ENCODE results near the gene TEAD3.

The TEAD3 gene

DNA sequence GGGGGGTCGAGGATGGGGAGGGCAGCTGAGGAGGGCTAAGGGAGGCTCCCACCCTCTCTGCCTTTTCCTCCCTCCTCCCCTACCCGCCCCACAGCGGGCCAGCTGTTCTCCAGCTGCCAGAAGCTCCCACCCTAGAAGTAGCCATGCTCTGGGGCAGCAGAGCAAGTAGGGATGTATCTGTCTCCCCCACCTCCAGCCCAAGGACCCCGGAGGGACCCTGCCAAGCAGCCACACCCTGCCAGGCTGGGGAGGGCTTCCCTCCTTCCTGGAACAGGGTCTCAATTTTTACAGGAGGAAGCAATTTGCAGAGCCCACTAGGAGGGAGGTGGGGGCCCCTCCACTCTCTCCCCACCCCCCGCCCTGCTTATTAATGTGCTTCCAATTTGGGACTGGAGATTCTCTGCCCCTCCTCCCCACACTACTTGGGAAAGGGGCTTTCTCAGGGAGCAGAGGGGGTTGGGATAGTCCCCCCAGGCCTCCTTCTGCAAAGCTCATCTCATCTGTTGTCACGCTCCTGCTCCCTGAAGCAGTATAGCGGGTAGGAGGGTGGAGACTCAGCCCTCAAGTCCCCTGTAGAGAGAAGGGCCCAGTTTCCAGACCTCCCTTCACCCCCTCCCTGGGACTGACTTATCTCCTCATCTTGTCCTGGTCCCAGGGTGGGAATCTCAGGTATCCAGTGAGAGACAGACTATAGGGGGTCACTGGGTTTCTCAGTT, 4.5 kb downstream of the TEAD3 start:
- DNase-seq (ENCODE audit: low read depth) = no peak

DNA sequence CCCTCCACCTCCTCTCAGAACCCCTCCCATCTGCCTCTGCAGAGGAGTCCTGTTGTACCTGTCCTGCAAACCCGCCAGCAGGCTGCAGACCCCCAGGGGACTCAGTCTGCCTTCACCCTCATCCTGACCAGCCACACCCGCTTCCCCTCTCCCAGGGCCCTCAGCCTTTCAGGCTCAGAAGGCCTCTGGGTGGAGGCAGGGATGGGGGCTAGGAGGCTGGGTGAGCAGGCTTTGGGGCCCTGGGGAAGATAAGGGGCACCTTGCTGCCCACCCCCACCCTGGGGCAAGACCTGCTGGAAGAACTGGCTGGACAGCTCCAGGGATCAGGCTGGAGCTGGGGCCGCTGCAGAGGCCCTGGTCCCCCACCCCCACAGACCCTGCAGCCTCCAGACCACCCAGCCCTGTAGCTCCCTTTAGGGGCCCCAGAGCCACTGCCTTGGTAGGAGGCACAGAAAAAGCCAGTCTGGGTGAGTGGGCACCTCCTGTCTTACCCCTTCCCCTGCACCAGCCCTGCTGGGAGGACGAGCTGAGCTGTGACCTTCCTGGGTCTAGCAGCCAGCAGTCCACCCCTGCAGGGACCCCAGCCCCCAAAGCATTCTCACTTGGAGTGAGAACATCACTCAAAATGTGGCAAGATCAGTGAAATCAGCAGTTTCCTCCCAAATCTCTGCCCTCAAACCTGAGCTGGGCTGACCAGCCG, 5.2 kb downstream of the TEAD3 start:
- no peak for DNase-seq (ENCODE audit: low read depth)

DNA sequence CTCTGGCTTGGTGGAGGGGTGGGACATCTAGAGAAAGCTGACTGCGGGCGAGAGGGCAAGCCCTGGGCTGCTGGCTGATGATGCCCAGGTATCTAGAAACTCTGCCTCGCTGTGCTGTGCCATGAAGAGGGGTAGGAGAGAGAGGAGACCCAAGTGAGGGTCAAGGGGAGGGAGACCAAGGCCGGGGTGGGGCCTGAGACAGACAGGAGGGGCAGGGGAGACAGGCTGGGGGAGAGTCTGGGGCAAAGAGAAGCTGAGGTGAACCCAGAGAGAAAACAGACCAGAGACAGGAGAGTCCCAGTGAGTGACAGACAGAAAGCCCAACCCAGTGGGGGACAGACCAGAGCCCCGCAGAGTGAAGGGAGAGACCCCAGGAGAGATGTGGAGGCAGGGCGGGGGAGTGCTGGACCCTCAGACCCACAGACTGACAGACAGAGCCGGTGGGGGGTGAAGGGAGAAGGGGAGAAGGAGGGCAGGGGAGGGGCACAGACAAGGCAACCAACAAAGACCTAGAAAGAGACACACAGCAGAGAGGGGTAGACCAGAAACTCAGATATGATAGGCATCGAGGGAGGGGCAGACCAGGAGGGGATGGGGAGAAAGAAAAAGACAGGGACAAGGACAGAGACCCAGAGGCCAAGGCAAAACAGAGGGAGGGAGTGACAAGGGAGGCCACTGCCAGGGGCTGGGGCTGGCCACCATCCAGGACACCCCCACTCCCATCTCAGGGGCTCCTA, 5.9 kb downstream of the TEAD3 start:
- DNase-seq (ENCODE audit: low read depth) = no peak

DNA sequence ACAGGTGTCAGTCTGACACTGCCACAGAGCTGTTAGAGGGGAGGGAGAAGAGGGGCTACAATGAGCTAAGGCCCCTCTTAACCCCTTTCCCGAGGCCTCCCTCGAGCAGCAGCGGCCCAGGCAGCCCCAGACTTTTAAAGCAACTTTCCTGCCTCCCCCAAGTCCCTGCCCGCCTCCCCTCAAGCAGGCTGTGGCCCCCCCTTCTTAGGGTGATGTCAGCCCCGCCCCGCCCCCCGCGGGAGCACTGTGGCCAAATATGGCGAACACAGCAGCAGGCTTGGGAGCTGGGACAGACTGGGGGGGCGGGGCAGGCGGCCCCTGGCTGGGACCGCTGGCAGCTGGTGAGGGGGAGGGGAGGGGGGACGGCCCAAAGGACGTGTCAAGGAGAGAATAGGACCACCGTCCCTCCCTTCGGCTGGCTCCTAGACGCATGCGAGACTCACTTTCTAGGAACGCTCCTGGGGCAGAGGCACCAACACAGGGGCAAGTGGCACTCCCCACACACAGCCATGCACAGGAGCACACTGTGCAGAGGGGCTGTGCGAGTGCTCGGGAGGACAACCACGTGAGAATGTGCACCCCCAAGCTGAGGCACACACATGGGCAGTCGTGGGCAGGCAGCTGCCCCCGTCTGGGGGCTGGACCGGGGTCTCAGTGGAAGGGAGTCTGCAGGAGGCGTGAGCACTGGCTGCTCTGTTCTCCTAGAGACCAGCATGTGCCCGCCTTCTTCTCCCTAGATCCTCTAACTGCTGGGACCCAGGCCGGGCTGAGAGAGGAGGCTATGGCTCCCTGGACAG, 6.7 kb downstream of the TEAD3 start:
- DNase-seq (ENCODE audit: low read depth) = no peak

DNA sequence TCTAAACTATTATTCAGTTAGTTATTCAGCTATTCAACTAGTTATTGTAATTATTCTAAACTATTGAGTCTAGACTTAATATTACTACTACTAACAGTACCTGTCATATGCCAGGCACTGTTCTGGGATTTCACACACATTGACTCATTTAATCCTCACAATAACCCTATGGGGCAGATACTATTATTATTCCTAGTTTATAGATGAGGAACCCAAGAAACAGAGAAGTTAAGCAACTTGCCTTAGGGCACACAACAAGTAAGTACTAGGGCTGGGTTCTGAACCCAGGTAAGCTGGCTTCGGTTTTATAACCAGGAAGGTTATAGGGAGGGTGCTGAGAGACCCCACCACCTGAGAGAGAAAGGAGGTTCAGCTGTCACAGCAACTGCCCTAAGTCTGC, 7.8 kb downstream of the TEAD3 start:
- no peak for DNase-seq (ENCODE audit: low read depth)

DNA sequence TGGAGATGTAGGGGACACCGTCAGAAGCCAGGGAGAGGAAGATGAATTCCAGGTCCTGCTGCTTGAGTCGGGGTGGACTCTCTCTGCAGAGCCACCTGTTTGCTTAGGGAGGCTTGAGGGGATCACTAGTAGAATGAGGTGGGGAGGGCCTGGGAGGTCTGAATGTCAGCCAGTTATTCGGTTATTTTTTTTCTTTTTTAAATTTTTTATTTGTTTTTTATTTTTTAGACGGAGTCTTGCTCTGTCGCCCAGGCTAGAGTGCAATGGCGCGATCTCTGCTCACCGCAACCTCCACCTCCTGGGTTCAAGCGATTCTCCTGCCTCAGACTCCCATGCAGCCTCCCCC, 8.4 kb downstream of the TEAD3 start:
- no peak for DNase-seq (ENCODE audit: low read depth)

DNA sequence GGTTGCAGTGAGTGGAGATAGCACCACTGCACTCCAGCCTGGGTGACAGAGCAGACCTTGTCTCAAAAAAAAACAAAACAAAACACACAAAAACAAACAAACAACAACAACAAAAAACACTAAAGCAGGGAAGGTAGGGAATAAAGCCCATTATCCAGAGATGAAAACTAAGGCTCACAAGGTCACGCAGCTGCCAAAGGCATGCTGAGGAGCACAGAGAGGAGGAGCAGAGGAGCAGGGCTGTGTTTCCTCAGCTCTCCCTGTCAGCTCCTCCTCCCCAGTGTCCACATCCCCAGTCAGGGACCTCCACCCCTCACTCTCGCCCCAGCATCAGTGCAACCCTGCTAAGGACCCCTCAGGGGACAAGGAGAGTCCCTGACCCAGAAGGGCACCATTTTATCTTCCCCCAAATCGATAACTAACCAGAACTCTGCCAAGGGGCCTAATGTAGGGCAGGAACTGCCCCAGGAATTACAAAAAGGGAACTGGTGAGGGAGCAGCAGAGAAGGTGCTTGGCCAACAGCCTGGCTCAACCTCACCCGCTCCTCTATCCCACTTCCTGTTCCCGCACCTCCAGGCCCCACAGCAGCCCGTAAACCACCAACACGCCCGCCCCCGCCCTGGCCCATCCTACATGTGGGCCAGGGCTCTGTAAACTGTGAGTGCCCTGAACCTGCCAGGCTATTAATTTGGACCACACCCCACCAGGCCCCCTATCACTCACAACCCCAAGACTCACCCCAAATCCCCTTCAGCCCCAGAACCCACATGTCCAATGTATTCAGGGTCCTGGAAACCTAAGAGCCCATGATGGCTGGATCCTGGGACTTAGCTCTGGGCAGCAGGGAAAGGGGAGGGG, 9.0 kb downstream of the TEAD3 start:
- DNase-seq (ENCODE audit: low read depth) = no peak

DNA sequence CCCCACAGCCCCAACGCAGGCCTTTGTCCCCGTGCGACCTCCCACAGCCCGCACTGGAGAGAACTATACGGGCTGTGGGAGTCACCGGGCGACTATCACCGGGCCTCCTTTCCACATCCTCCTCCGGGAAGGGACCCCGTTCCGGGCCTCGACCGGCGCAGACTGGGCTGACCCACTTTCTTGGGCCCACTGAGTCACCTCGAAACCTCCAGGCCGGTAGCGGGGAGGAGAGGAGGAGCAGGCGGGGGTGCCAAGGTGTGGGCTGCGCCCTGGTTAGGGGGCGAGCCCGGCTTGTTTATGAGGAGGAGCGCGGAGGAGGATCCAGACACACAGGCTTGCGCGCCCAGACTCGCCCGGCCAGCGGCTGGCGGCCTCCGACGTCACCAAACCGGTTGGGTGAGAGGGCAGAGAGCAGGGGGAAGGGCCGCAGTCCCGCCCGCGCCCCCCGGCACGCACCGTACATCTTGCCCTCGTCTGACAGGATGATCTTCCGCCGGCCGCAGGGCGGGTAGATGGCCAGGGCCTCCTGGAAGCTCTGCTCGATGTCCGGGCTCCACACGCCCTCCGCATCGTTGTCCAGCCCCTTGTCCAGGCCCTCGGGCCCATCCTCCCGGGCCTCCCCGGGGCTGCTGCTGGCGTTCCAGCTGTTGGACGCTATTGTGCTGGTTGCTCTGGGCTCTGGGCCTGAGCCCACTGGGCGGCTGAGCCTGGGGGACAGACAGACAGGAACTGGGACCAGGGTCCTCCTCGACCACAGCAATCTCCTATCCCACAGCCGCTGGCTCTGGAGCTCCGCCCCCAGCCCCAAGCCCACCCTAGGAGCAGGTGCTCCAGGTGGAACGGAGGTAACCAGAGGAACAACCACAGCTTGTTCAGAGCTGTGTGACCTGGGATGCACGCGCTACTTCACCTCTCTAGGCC, 10.6 kb downstream of the TEAD3 start:
- no peak for DNase-seq (ENCODE audit: low read depth)

DNA sequence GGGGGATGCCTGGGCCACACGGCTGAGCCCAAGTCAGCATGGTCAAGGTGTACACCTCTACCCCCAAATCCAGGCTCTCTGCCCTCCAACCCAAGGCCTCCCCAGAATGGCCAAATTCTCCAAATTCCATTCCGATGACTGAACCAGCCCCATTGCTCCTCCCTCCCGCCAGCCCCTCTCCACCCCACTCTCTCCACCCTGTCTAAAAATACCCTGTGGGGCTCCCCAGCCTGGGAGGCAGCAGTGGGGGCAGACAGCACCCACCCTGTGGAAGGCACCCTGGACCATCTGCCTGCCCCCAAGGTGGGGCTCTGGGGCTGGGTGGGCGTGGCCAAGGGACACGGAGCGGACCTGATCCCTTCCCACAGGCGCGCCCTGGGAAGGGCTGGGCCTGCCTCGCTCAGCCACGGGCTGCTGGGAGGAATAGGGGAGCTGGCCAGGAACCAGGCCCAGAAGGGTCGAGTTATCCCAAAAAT, 11.4 kb downstream of the TEAD3 start:
- DNase-seq (ENCODE audit: low read depth) = no peak

DNA sequence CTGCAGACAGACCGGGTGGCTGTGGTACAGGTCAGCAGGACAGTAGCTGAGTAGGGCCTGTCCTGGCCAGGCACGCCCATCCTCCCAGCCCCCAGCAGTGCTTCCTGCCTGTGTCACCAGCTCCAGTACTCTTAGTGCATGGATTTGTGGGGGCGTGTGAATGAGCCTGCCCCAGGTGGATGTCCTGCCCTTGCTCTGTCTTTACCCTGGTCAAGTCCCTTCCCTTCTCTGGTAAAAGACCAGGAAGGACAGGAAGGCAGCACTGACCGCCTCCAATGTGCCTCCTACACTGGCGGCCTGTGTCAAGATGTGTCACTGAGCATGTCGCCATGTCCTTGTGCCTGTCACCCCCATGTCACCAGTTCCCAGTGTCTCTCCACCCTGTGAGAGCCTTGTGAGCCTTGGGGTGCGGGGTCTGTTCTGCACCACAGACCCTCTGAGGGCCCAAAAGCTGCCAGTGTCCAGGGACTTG, 11.9 kb downstream of the TEAD3 start:
- no peak for DNase-seq (ENCODE audit: low read depth)

DNA sequence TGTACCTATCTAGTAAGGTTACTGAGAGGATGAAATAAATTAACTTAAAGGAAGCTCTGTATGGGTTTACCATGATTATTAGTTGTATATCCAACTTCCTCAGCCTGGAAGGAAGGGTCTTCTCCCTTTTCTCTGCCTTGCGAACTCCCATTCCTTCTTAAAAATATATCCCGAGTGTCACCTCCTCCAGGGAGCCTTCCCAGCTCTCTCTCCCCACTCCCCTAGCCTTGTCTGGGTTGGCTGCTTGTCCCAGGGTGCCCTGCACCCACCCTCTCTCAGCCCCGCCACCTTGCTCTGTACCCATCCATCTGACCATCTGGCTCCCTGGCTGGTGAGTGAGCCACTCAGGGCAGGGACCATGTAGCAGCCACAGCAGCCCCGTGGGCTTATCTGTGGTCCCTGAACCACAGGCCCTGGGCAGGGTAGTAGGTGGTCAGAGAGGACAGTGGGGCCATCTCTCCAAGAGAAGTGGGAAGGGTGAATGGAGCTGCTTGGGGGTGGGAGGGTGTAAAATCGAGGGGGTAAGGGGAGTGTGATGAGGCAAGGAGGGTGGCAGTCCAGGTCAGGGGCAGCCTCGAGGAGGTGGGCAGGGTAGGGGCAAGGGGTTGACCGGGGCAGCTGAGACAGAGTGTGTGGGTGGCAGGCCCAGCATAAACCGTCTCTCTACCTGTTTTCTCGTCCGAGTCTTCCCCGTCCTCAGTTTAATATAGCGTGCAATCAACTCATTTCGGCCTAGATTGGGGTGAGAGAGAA, 12.8 kb downstream of the TEAD3 start:
- no peak for DNase-seq (ENCODE audit: low read depth)

DNA sequence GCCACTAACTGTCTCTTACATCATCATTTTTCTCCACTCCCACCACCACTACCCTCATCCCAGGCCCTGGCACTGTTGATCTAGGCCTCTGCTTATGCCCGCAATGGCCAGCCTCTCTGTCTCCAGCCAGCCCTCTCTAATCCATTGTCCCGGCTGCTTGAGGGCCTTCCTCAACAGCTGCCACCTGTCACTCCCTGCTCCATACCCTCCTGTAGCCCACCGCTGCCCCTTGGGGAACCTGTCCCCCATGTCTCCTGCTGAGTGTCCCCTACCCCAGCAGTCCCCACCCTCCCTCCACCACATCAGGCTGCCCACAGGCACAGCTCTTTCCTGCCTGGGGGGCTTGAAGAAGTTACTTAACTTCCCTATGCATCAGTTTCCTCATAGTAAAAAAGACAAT, 13.4 kb downstream of the TEAD3 start:
- DNase-seq (ENCODE audit: low read depth) = no peak

DNA sequence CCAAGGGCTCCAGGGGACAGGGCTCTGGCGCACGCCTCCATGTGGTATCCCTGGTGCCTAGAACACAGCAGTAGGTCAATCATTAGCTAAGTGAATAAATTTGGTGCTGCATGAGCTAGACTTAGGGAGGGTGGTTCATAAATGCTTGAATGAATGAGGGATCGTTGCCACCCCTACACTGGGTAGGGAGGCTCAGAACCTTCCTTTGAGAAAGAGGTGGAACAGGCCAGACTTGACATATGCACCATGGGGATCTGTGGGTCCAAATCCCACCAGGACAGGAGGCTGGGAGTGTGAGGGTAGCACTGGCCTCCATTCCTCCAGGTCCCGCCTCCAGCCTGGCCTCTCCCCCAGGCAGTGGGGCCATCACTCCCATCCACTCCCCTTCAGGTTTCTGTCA, 13.8 kb downstream of the TEAD3 start:
- DNase-seq (ENCODE audit: low read depth) = no peak

DNA sequence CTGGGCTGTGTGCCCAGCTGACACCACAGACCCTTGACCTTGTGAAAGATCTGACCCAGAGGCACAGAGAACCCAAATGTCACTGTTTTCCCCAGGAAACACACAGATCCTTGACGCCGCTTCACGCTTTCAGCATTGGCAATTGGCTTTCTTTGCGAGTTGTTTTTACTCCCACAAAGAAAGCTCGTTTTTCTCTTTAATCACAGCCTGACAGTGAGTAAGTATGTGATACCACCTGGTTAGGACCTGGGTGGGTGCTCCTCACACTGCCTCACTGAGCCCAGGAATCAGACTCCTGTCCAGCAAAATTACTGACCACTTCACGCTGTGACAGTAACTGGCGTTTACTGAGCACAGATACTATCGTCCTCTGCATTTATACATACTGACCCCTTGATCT, 15.7 kb downstream of the TEAD3 start:
- DNase-seq (ENCODE audit: low read depth) = no peak

DNA sequence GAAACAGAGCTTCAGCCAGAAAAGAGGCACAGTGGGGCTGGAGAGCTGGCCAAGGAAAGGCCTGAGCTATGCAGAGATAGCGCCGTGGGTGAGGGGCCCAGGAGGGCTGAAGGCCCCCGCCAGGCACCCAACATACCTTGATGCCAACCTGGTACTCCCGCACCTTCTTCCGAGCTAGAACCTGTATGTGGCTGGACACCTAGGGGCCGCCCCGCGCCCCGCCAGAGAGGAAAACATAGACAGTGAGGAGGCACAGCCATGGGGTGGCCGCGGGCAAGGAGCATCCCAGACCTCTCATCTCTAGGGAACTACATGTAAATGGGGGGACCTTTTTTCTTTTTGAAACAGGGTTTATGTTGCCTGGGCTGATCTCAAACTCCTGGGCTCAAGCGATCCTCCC, 16.7 kb downstream of the TEAD3 start:
- no peak for DNase-seq (ENCODE audit: low read depth)

DNA sequence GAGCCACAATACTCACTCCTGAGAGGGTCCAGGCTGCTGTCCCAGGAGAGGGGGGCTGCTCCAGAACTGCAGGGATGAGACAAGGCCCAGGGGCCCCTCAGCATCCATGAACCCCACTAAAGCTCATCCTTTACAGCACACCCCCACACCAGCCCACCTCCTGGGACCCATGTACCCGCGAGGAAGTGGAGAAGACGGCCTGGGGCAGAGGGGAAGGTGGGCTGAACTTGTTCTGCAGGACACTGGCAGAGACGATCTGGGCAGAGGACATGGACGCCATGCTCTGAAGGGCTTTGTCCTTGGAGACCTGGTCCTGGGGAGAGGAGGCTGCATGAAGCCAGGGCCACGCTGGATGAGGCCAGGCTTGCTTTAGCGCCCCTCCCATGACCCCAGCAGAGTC, 18.6 kb downstream of the TEAD3 start:
- DNase-seq (ENCODE audit: low read depth) = no peak

DNA sequence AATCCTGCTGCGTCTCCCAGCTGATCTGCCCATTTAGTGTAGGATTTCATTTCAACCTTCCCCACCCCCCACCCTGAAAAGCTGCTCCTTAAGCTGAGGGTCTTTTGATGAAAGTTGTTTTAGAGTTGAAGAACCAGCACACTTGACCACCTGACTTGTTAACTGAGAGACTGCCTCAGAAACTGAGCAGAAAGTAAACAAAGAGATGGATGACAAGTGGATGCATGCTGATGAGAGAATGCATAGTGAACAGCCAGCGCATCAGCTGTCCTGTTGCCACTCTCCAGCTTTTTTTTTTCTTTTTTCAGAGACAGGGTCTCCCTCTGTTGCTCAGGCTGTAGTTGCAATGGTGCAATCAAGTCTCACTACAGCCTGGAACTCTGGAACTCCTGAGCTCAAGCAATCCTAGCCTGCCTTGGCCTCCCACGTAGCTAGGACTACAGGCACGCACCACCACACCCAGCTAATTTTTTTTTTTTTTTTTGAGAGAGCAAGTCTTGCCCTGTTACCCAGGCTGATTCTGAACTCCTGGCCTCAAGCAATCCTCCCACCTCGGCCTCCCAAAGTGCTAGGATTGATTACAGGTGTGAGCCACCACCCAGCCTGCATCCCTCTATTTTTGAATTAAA, 19.2 kb downstream of the TEAD3 start:
- DNase-seq (ENCODE audit: low read depth) = no peak

DNA sequence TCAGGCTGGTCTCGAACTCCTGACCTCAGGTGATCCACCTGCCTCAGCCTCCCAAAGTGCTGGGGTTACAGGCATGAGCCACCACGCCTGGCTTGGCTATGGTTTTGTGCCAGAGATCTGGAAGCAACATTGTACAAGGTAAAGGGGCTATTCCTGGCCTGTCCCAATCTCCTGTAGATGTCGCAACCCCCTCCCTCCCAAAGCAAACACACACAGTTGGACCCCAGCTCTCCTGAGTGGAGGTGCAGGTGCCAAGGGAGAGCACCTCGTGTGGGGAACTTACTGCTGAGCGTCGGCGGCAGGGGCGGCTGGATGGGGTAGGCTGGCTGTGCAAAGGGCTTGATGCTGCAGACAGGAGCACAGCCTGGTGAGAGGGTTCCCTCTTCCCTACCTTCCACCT, 19.9 kb downstream of the TEAD3 start:
- no peak for DNase-seq (ENCODE audit: low read depth)

DNA sequence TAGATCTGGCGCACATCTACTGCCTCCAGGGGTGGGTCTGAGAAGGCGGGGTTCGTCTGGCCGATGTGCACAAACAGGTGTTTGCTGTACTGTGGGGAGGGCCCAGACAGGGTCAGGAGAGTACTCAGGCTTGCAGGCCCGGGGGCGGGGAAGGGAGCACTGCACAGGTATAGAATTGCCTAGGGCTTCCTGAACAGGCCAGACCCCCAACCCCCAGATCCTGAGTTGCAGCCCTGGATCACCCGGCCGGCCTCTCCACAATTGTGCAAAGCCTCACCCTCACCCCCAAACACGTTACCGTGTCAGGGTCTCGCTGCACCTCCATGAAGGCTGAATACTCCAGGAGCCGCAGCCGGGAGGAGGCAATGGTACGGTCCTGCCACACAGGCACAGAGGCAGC, 20.9 kb downstream of the TEAD3 start:
- no peak for DNase-seq (ENCODE audit: low read depth)

Data from stimulated activated CD8-positive, alpha-beta memory T cell treated with anti-CD3 and anti-CD28 coated beads, Interleukin-4, amount 100 ng/mL, for 24 hours (primary cell).